ENCODE measurements around the gene RGS12. TPM values are rescaled to one million over a fixed set of nuclear protein-coding genes. Genes with fewer than 3 reads are reported as not detected.

RGS12 gene
- total RNA-seq, 1 experiment from 2014 or later: 16.9 TPM

GRCh38 chr4:3286335-3287175 is 6.3 kb upstream of the RGS12 start:
- no peak overlapping the region for H3K4me3 Mint-ChIP-seq
- H3K4ac ChIP-seq (ENCODE audit: low read depth, low read length): no peak overlapping the region
- H4K5ac ChIP-seq (ENCODE audit: insufficient read length, low read depth, low read length): no peak overlapping the region
- H3T11ph ChIP-seq (ENCODE audit: low read length): no peak overlapping the region
- no peak overlapping the region for H4K8ac ChIP-seq (replicated peaks; ENCODE audit: insufficient read length, low read depth, low read length)
- H3K56ac ChIP-seq (ENCODE audit: insufficient read length, low read depth, low read length): no peak overlapping the region
- H2BK20ac ChIP-seq (ENCODE audit: low read depth, low read length, poor library complexity, severe bottlenecking): no peak overlapping the region
- no peaks in the 10 kb centered on the region for H4K20me1 ChIP-seq (ENCODE audit: control insufficient read depth, insufficient read depth, insufficient read length)
- WGBS (ENCODE audit: extremely low coverage, insufficient read length, low lambda C conversion rate): no CpG with 5 or more reads among the region's 32 CpGs
- H2BK12ac ChIP-seq (ENCODE audit: insufficient read length, low read depth, low read length): no peak overlapping the region
- no peak overlapping the region for H2BK120ac ChIP-seq (ENCODE audit: low read depth, low read length, poor library complexity, severe bottlenecking)
- H3K14ac ChIP-seq (ENCODE audit: insufficient read depth, low read length): no peak overlapping the region
- peaks cover 0 to 4% (median 3%) of the 10 kb centered on the region in 3 experiments; a peak in 3 of 7 replicates for H3K36me3 Mint-ChIP-seq (ENCODE audit: insufficient read depth in 1 of 3, low read depth in 3 of 3)
- no peak overlapping the region for H3K9ac ChIP-seq (ENCODE audit: extremely low read depth, insufficient read length, low read length)
- H3K4me1 ChIP-seq (ENCODE audit: insufficient read depth, low read length): no peaks in the 10 kb centered on the region
- H3K79me2 ChIP-seq (ENCODE audit: insufficient read depth, low read length): no peaks in the 10 kb centered on the region
- H3K4me2 ChIP-seq (ENCODE audit: insufficient read depth, insufficient read length, low read length): no peak overlapping the region
- peaks cover 46% of the 10 kb centered on the region for H3K27me3 Mint-ChIP-seq (ENCODE audit: low read depth)
- H3K23ac ChIP-seq (ENCODE audit: insufficient read length, low read depth, low read length): no peak overlapping the region
- H4K91ac ChIP-seq (ENCODE audit: insufficient read length, low read depth, low read length): no peak overlapping the region
- no peaks in the 10 kb centered on the region for H3K27me3 ChIP-seq (ENCODE audit: insufficient read depth, low read length)
- no peaks in the 10 kb centered on the region for H3K79me1 ChIP-seq (ENCODE audit: insufficient read depth, low read depth, low read length, poor library complexity, severe bottlenecking)
- peaks cover 3 to 10% of the 10 kb centered on the region in 2 experiments for H3K4me1 Mint-ChIP-seq
- H2BK5ac ChIP-seq (ENCODE audit: insufficient read length, low read length): no peak overlapping the region
- no peak overlapping the region; a peak in 1 of 7 replicates for H3K27ac Mint-ChIP-seq
- H3K18ac ChIP-seq (ENCODE audit: insufficient read length, low read depth, low read length): no peak overlapping the region
- no peak overlapping the region for H2BK15ac ChIP-seq (ENCODE audit: low read depth, low read length)
- H3K23me2 ChIP-seq (ENCODE audit: insufficient read length, low read depth, low read length, poor library complexity, severe bottlenecking): peaks cover 3% of the 10 kb centered on the region
- H3K9me3 ChIP-seq (ENCODE audit: control insufficient read depth, low read depth, low read length): no peaks in the 10 kb centered on the region
- no peak overlapping the region for H2AK5ac ChIP-seq (ENCODE audit: insufficient read length, low read length)
- no peak overlapping the region for H2AFZ ChIP-seq (ENCODE audit: low read length)
- no peak overlapping the region for H3K27ac ChIP-seq (ENCODE audit: insufficient read length, low read depth, low read length)
- TF ChIP-seq CTCF (conservative IDR thresholded peaks at IDR 0.05): no peak
- DNase-seq: peak; percentile 24
- peaks cover 11 to 12% of the 10 kb centered on the region in 2 experiments; a peak in 4 of 5 replicates for H3K9me3 Mint-ChIP-seq

All from H9 (cell line).